Measurements from ENCODE around the gene TMPRSS3.

Gene TMPRSS3

GRCh38 chr21:42331660-42332059 is 64.2 kb downstream of the TMPRSS3 start:
- DNase-seq (ENCODE audit: low spot score), result no peak

GRCh38 chr21:42330380-42331371 is 65.2 kb downstream of the TMPRSS3 start:
- no peak for DNase-seq (ENCODE audit: low spot score)

- no peak for DNase-seq (ENCODE audit: low spot score)
These were observed 71.0 kb downstream of the TMPRSS3 start for GRCh38 chr21:42324896-42325295.
